B cell (primary cell): ENCODE data around the gene ARHGAP33. TPM values are rescaled to one million over a fixed set of nuclear protein-coding genes. Genes with fewer than 3 reads are reported as not detected.

Experiments
- ATAC-seq: fragments of 200-7000 bp; cut with Tn5 transposase; one replicate; pipeline ENCODE4 v1.10.0; 2021; ENCODE audit warnings: low read depth, mild to moderate bottlenecking, moderate number of reproducible peaks, moderate library complexity
- CTCF ChIA-PET: fragments of 350-600 bp; sonication (Branson Sonifier 250); formaldehyde crosslinking; loops from one replicate; lab custom pipeline; 2021; ENCODE audit warnings: antibody characterized with exemption, inconsistent platforms; lab: Charles Lee
- POLR2A ChIA-PET: fragments of 350-600 bp; sonication (Branson Sonifier 250); formaldehyde crosslinking; loops from one replicate; lab custom pipeline; 2021; ENCODE audit warnings: antibody characterized with exemption; lab: Charles Lee
- DNase-seq: peaks from one replicate; pipeline ENCODE4 v3.0.0; 2013
- H2AFZ ChIP-seq: 2 replicates; pipeline ENCODE4 v1.6.1; 2012; ENCODE audit warnings: mild to moderate bottlenecking, low read depth, low read length; ENCODE audit not compliant: insufficient read depth, poor library complexity, severe bottlenecking
- H3K27ac ChIP-seq, 2 donors: 1 replicate in 1 of 2; 2 replicates in 1 of 2; pipeline ENCODE4 v1.5.1; 2012 to 2013; ENCODE audit warnings: low read length in 2 of 2, mild to moderate bottlenecking in 2 of 2, moderate library complexity in 1 of 2
- H3K27me3 ChIP-seq, 4 experiments: fragments of 200-600 bp in 1 of 4; sonication (generic) in 1 of 4; replicated peaks in 1 of 4; 1 replicate in 2 of 4; 2 replicates in 2 of 4; pipeline versions ENCODE4 v1.6.1 to v1.7.0; 2013 to 2016; ENCODE audit warnings: low read length in 3 of 4, mild to moderate bottlenecking in 2 of 4, mixed read lengths in 1 of 4, moderate library complexity in 1 of 4; ENCODE audit not compliant: insufficient read depth in 4 of 4, control insufficient read depth in 3 of 4; ENCODE audit errors: control extremely low read depth in 1 of 4
- H3K36me3 ChIP-seq, 2 experiments: replicated peaks in 1 of 2; 1 replicate in 1 of 2; 2 replicates in 1 of 2; pipeline versions ENCODE4 v1.6.1 to v1.7.1; 2013; ENCODE audit warnings: low read length in 1 of 2; ENCODE audit not compliant: insufficient read depth in 2 of 2, control insufficient read depth in 1 of 2; ENCODE audit errors: control extremely low read depth in 1 of 2, extremely low read depth in 1 of 2
- H3K4me1 ChIP-seq, 2 donors: fragments of 200-600 bp in 1 of 2; sonication (generic) in 1 of 2; 1 replicate in 1 of 2; 2 replicates in 1 of 2; pipeline versions ENCODE4 v1.5.1 to v1.6.1; 2013 to 2017; ENCODE audit warnings: low read length in 2 of 2; ENCODE audit not compliant: control insufficient read depth in 2 of 2, insufficient read depth in 2 of 2
- H3K4me2 ChIP-seq: replicated peaks from 2 replicates; pipeline ENCODE3; 2012; ENCODE audit warnings: mild to moderate bottlenecking, low read depth, low read length; ENCODE audit not compliant: poor library complexity, severe bottlenecking
- H3K4me3 ChIP-seq, 5 experiments: fragments of 200-600 bp in 1 of 5; sonication (generic) in 1 of 5; 1 replicate in 3 of 5; 2 replicates in 2 of 5; pipeline versions ENCODE4 v1.5.1 to v1.7.0; 2011 to 2016; ENCODE audit warnings: low read length in 4 of 5, mild to moderate bottlenecking in 4 of 5, low read depth in 2 of 5, control low read depth in 1 of 5, moderate library complexity in 1 of 5; ENCODE audit not compliant: insufficient read depth in 1 of 5; ENCODE audit errors: control extremely low read depth in 1 of 5, extremely low read depth in 1 of 5
- H3K79me2 ChIP-seq: fragments of 200-600 bp; sonication (generic); one replicate; pipeline ENCODE4 v1.6.0; 2016; ENCODE audit warnings: low read length; ENCODE audit not compliant: control insufficient read depth, insufficient read depth
- H3K9ac ChIP-seq: fragments of 200-600 bp; sonication (generic); 2 replicates; pipeline ENCODE4 v1.6.1; 2017; ENCODE audit warnings: mild to moderate bottlenecking, low read length, moderate library complexity
- H3K9me3 ChIP-seq, 3 donors: one replicate each; pipeline versions ENCODE4 v1.6.1 to v1.7.1; 2013; ENCODE audit warnings: low read length in 2 of 3; ENCODE audit not compliant: control insufficient read depth in 2 of 3, insufficient read depth in 1 of 3; ENCODE audit errors: control extremely low read depth in 1 of 3
- H4K20me1 ChIP-seq: 2 replicates; pipeline ENCODE4 v1.6.0; 2012; ENCODE audit warnings: mild to moderate bottlenecking, low read length; ENCODE audit not compliant: insufficient read depth, control insufficient read depth, poor library complexity, severe bottlenecking
- H3K27ac Mint-ChIP-seq: one replicate; pipeline ENCODE4 v1.8.0; 2021; ENCODE audit warnings: mixed read lengths
- H3K27me3 Mint-ChIP-seq: one replicate; pipeline ENCODE4 v1.8.0; 2021; ENCODE audit warnings: mixed read lengths
- H3K4me1 Mint-ChIP-seq: one replicate; pipeline ENCODE4 v1.8.0; 2021; ENCODE audit warnings: mixed read lengths
- H3K4me3 Mint-ChIP-seq: one replicate; pipeline ENCODE4 v1.8.0; 2021; ENCODE audit warnings: mixed read lengths
- H3K9me3 Mint-ChIP-seq: one replicate; pipeline ENCODE4 v1.8.0; 2022; ENCODE audit warnings: mixed read lengths; ENCODE audit not compliant: insufficient read depth
- CTCF ChIP-seq: fragments of 200-600 bp; IDR thresholded peaks from one replicate; pipeline ENCODE4 v1.8.0; 2022; ENCODE audit warnings: antibody characterized with exemption, mild to moderate bottlenecking
- EZH2 ChIP-seq: IDR thresholded peaks from 2 replicates; pipeline ENCODE4 v1.6.1; 2012; ENCODE audit warnings: borderline replicate concordance, low read depth, mild to moderate bottlenecking, moderate library complexity, low read length; ENCODE audit not compliant: insufficient read depth, poor library complexity, severe bottlenecking
- WGBS: methylation state at CpG from one replicate; pipeline ENCODE4 v1.1.5; 2013; ENCODE audit warnings: missing lambda C conversion rate; ENCODE audit not compliant: insufficient coverage; 5-methylcytosine and 5-hydroxymethylcytosine counted together
- intact Hi-C: fragments of 100-400 bp; cut with micrococcal nuclease; formaldehyde crosslinking; loops from one replicate; pipeline ENCODE4 v1.10.0; 2022
- polyA plus RNA-seq: library from polyadenylated mRNA; depleted of rRNA; stranded (reverse); fragments of >200 nt; gene quantifications from 2 replicates; pipeline ENCODE4 v1.2.3, GENCODE V29; 2012
- total RNA-seq, 2 donors: library from RNA; stranded (reverse); fragments of 120-200 nt in 1 of 2; gene quantifications; 1 replicate in 1 of 2; 2 replicates in 1 of 2; pipeline versions ENCODE4 v1.2.3 to v1.2.4, GENCODE V29; 2013 to 2022

The ARHGAP33 gene
- total and polyA plus RNA-seq, 2 donors (not counting 1 experiment from before 2014, with no cell fraction given) = 18.2 to 27.8 TPM

- Histone ChIP-seq H3K4me3 (no peak within 1 kb of the TSS), H3K4me2 (no peak within 1 kb of the TSS), H3K79me2 (no peaks in the 10 kb centered on the region), H4K20me1 (no peaks in the 10 kb centered on the region), H3K36me3 (no peaks in the 10 kb centered on the region), H3K27ac (no peak within 1 kb of the TSS), H3K9ac (no peak within 1 kb of the TSS), H3K4me1 (no peaks in the 10 kb centered on the region), H2AFZ (no peak within 1 kb of the TSS), H3K9me3 (peaks cover 0 to 2% (median 0%) of the 10 kb centered on the region in 3 donors), H3K27me3 (peaks cover 0 to 2% (median 0%) of the 10 kb centered on the region in 4 experiments)
- no peaks in the 10 kb centered on the region for H3K4me1 Mint-ChIP-seq
- H3K27me3 Mint-ChIP-seq = peaks cover 22% of the 10 kb centered on the region
- no peak within 1 kb of the TSS for H3K4me3 Mint-ChIP-seq
- no peak for TF ChIP-seq CTCF
- no peak for TF ChIP-seq EZH2
- DNase-seq = no peak
- WGBS = 71% methylated on average over 25 of the region's 26 CpGs
- intact Hi-C loops = no loop called here
- no peak for ATAC-seq
- no peak within 1 kb of the TSS for H3K27ac Mint-ChIP-seq
- ChIA-PET POLR2A (no interaction called here), CTCF (no interaction called here)
- no peaks in the 10 kb centered on the region for H3K9me3 Mint-ChIP-seq
Measured at GRCh38 chr19:35812220-35813042, 37.1 kb downstream of the ARHGAP33 start, which contains the start of gene PRODH2. Gene PRODH2, minus strand, starts transcription at chr19:35812845. Its CDS starts 40 bp downstream, at chr19:35812805.
